NCI-H2029 treated with DMSO at 0.1 percent for 48 hours (cell line): ENCODE measurements around the gene WWP2.
"Not testable (repeated sequence)": the region's sequence is repeated elsewhere in the genome, so short reads cannot be mapped to it uniquely, and the experiment has no call there.

ENCODE experiments used
- DNase-seq: peaks from one replicate; lab custom pipeline; 2025; lab: John Stamatoyannopoulos, UW

The WWP2 gene

GRCh38 chr16:69831212-69832123 lies 69.3 kb downstream of the WWP2 start:
- no peak for DNase-seq

- DNase-seq = no peak
These were observed 71.5 kb downstream of the WWP2 start for GRCh38 chr16:69833357-69834282.

- no peak for DNase-seq
These were observed 72.8 kb downstream of the WWP2 start for GRCh38 chr16:69834807-69835466.

GRCh38 chr16:69836257-69836656 lies 74.1 kb downstream of the WWP2 start:
- no peak for DNase-seq

- no peak for DNase-seq
These were observed 75.2 kb downstream of the WWP2 start for GRCh38 chr16:69837380-69837779.

- no peak for DNase-seq
These were observed 76.4 kb downstream of the WWP2 start for GRCh38 chr16:69838489-69838888.

GRCh38 chr16:69839240-69839688 lies 77.1 kb downstream of the WWP2 start:
- no peak for DNase-seq

- DNase-seq = no peak
These were observed 77.8 kb downstream of the WWP2 start for GRCh38 chr16:69839798-69840409.

- no peak for DNase-seq
These were observed 78.8 kb downstream of the WWP2 start for GRCh38 chr16:69840975-69841374.

- no peak for DNase-seq
These were observed 82.3 kb downstream of the WWP2 start for GRCh38 chr16:69844441-69844840.

GRCh38 chr16:69845181-69845580 lies 83.0 kb downstream of the WWP2 start:
- DNase-seq = no peak

- no peak for DNase-seq
These were observed 85.5 kb downstream of the WWP2 start for GRCh38 chr16:69847643-69848042.

GRCh38 chr16:69848637-69849545 lies 86.8 kb downstream of the WWP2 start:
- DNase-seq = no peak

GRCh38 chr16:69851491-69852240 lies 89.5 kb downstream of the WWP2 start:
- no peak for DNase-seq

- DNase-seq = no peak
These were observed 90.7 kb downstream of the WWP2 start for GRCh38 chr16:69852815-69853214.

- DNase-seq = no peak
These were observed 91.3 kb downstream of the WWP2 start for GRCh38 chr16:69853481-69853880.

- DNase-seq = not testable (repeated sequence)
These were observed 92.6 kb downstream of the WWP2 start for GRCh38 chr16:69854776-69855175.

- DNase-seq = no peak
These were observed 93.5 kb downstream of the WWP2 start for GRCh38 chr16:69855592-69855991.

- no peak for DNase-seq
These were observed 96.3 kb downstream of the WWP2 start for GRCh38 chr16:69858191-69859104.
